Stimulated activated CD4-positive, alpha-beta T cell treated with anti-CD3 and anti-CD28 coated beads, Interleukin-15, amount 100 ng/mL, for 48 hours (primary cell): ENCODE data around the gene PRMT5.
A peak's percentile ranks its signal among the peaks of the same experiment; 100 is the strongest.
"Not testable (repeated sequence)": the region's sequence is repeated elsewhere in the genome, so short reads cannot be mapped to it uniquely, and the experiment has no call there.

Source experiments
- DNase-seq, 2 donors: peaks; one replicate each; pipeline ENCODE4 v3.0.0-alpha.2; 2020; ENCODE audit warnings: low read depth in 2 of 2

PRMT5 gene

GRCh38 chr14:22932146-22932545 lies 3.0 kb upstream of the PRMT5 start:
- DNase-seq, result no peak

GRCh38 chr14:22929961-22930364 lies 787 bp upstream of the PRMT5 start:
- no peak for DNase-seq

- no peak for DNase-seq
These were observed 706 bp downstream of the PRMT5 start for GRCh38 chr14:22928237-22929103.

GRCh38 chr14:22926316-22926715 lies 2.9 kb downstream of the PRMT5 start:
- DNase-seq, result no peak

DNA sequence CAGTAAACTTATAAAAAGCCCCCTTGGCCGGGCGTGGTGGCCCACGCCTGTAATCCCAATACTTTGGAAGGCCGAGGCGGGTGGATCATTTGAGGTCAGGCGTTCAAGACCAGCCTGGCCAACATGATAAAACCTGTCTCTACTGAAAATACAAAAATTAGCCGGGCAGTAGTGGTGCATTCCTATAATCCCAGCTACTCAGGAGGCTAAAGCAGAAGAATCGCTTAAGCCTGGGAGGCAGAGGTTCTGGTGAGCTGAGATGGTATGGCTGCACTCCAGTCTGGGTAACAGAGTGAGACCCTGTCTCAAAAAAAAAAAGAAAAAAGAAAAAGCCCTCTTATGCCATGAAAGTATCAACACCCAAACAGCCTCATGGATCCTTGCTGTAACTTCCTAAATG lies 3.7 kb downstream of the PRMT5 start:
- DNase-seq, result no peak

DNA sequence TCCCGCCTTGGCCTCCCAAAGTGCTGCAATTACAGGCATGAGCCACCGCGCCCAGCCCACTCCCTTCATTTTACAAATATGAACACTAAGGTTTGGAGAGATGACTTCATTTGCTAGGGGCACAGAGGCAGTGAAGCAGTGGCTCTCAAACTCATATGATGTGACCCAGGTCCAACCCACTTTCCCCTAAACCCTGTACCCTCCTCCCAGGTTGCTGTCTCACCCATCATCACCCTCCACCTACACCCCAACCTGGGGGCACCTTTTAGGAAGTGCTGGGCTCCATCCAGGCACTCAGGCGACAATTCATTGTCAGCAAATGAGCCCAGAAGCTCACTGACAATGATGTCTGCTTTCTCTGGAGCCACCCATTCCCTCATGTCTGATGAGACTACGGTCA lies 5.4 kb downstream of the PRMT5 start:
- DNase-seq, result no peak

DNA sequence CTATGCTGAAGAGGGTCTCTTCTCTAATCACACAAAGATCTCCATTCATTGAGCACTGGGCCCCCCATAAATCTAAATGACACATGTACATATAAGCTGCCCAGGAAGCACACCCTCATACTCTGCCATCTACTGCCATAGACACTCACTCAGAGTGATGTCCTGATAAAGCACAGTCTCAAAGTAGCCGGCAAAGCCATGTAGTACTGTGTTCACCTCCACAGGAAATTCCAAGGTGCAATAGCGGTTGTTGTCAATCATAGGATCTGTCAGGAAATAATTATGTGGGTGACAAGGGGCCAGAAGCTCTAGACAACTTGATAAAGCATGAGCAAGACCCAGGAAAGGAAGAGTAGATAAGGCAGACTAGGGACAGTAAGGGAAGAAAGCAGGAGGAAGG lies 6.9 kb downstream of the PRMT5 start:
- no peak for DNase-seq

GRCh38 chr14:22920697-22921096 lies 8.5 kb downstream of the PRMT5 start:
- no peak for DNase-seq

DNA sequence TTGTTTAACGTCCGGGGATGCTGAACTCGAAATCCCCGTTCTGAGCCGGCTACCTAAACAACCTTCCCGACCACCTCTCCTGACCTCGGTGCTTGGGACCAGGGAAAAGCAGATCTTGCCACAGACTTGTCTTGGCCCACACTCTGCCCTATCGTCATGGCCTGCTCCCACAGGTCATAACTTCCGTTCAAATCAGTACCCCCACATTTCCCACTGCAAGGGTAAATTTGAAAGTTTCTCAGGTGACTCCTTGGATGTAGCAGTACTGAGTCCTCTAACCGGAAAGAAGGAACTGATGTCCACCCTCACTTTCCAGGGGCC lies 9.6 kb downstream of the PRMT5 start:
- DNase-seq, result no peak

GRCh38 chr14:22918804-22919600 lies 10.2 kb downstream of the PRMT5 start, which contains the start of gene RBM23:
TSS of gene RBM23 (minus strand) at chr14:22919149.
- DNase-seq, result peak; percentile 100

GRCh38 chr14:22915886-22916521 lies 13.2 kb downstream of the PRMT5 start:
- no peak for DNase-seq

DNA sequence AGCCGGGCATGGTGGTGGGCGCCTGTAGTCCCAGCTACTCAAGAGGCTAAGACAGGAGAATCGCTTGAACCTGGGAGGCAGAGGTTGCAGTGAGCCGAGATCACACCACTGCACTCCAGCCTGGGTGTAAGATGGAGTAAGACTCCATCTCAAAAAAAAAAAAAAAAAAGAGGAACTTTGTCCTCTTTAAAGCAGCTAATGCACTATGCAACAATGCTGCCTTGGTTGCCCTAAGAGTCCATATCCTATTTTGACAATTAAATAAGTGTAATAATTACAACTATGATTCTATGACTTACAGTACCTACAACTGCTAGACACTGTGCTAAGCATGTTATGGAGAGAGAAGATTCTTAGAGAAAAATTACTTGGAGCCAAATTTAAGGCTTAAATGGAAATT lies 14.3 kb downstream of the PRMT5 start:
- DNase-seq, result not testable (repeated sequence)

DNA sequence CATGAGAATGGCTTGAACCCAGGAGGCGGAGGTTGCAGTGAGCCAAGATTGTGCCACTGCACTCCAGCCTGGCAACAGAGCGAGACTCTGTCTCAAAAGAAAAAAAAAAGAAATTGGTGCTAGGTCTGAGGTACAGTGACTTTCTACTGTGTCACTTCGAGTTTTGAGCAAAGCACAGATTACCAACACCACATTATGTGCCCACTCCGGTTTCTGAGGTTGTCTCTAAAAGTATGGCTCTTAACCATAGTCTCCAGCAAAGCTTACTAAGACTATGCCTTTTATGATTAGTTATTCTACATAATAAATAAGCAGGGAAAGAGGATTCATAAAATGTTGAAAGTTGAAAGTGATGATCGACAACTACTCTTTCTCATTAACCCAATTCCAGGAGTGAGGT lies 18.3 kb downstream of the PRMT5 start:
- no peak for DNase-seq

DNA sequence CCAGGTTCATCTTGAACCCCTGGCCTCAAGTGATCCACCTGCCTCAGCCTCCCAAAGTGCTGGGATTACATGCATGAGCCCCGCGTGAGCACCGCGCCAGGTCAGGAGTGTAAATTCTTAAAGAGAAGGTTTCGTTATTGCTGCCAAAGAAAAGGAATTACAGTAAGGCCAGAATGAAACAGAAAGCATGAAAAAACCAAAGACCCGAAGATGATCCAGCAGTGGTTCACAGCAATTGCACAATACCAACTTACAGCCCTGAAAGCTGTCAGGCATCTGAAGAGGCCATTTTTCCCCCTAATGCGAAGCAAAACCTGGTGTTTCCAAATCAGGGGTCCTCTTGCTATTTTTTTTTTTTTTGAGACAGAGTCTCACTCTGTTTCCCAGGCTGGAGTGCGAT lies 20.6 kb downstream of the PRMT5 start:
- DNase-seq, result no peak

GRCh38 chr14:22907429-22907828 lies 21.7 kb downstream of the PRMT5 start:
- DNase-seq, result no peak

GRCh38 chr14:22906073-22906472 lies 23.1 kb downstream of the PRMT5 start:
- no peak for DNase-seq

DNA sequence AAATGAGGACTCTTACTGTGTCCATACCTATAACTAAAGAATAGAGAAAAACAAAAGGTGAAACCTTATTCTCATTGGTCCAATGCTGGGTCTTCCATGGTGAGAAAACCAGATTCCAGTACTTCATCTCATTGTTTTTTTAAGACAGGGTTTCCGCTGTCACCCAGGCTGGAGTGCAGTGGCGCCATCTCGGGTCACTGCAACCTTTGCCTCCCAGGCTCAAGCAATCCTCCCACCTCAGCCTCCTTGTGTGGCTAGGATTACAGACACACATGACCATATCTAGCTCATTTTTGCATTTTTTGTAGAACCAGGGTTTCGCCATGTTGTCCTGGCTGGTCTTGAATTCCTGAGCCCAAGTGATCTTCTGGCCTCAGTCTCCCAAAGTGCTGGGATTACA lies 23.5 kb downstream of the PRMT5 start:
- no peak for DNase-seq

DNA sequence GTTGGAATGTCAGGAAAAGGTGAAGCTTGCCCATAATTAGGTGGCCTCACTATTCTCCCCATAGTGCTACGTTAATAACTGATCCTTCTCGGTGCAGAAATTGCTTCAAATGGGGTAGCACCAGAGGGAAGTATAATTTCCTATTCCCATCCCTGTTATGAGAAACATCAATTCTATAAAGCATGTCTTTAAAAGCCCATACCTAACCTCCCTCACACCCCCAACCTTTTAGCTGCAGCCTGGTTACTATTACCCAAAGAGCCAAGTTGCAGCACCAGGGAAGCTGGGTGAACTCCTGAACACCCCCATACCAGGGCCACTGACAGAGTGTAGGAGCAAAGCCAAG lies 25.5 kb downstream of the PRMT5 start:
- DNase-seq, result no peak

GRCh38 chr14:22901799-22902198 lies 27.4 kb downstream of the PRMT5 start:
- no peak for DNase-seq

GRCh38 chr14:22900081-22900799 lies 28.9 kb downstream of the PRMT5 start:
- DNase-seq, result peak in 1 of 2 donors; percentile 45

DNA sequence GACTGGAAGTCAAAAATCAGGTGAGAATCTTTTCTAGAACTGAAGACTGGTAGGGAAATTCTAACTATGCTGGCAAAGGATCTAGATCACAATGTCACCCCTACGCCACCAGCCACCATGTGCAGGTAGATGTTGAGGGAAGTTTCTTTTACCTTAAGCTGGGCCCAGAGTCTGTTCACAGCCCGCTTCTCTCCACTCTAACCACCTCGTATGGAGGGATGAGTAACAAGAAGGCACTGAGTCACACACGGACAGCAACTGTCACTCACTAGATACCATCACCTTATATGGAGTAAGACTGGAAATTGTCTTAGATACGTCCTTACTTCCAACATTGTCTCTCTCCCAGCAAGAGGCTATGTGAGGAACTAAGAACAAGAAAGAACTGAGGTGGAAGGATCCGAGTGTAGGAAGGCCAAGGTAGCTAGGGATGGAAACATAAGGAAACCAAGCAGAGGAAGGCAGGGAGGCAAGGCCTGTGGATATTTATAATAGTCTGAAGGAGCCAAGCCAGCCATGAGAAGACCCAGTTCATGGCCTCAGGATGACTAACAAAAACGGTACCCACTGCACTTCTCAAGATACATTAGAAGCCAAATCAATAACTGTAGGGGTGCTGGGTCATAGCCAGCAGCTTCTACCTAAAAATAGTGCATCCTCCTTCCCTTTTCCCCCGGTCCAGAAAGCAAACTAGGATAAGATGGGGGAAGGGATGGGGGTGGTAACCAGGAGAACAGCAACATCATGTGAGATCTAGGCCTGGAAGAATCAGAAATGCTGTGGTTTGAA lies 30.7 kb downstream of the PRMT5 start:
- DNase-seq, result no peak
